ENCODE measurements around the gene ADAMTSL3. TPM values are rescaled to one million over a fixed set of nuclear protein-coding genes. Genes with fewer than 3 reads are reported as not detected.
A peak's percentile ranks its signal among the peaks of the same experiment; 100 is the strongest.

Gene ADAMTSL3
- total RNA-seq, 1 donor from 2014 or later: 43.3 TPM

DNA sequence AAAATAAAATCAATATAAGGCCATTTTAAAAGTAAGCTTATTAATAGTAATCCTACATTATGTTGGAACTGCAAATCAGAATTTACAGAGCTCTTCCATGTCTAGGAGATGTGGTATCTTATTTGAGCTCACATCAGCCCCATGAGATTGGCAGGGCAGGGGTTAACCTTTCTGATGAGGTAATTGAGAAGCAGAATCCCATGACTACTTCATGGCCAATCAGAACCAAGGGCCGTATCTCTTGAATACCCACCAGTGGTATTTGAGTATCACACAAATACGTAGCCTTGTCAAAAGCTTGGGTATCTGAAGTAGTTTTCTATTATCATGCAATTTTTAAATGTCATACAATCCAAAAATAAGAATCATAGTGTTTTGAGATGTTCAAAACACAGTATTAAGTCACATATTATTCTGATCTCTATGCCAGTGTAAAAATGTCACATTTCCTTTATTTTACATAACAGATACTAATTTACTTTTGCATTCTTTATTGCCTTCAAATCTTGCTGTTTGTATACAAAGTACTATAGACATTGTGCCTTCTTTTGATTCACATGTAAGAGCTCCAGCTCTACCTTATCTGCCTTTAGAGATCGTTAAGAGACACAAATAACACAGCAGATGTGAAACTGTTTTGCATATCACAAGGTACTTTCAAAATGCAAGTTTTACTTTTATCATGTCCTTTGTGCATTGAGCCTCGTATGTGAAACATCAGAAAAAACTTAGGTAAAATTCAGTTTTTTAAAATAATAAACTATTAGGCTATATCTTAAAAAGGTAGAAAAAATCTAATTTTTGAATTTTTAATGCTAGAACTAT, 329.9 kb downstream of the ADAMTSL3 start:
- H3K27ac ChIP-seq (ENCODE audit: low read depth, low read length): no peak overlapping the region
- no peaks in the 10 kb centered on the region for H3K9me3 ChIP-seq (ENCODE audit: control insufficient read depth in 3 of 3, low read length in 3 of 3)
- H3K27me3 ChIP-seq (ENCODE audit: control insufficient read depth in 3 of 3, insufficient read depth in 3 of 3, low read length in 3 of 3): no peaks in the 10 kb centered on the region
- H3K9ac ChIP-seq (ENCODE audit: low read depth in 1 of 3, low read length in 3 of 3): no peak overlapping the region
- H3K4me3 ChIP-seq (ENCODE audit: low read length in 3 of 3): no peak overlapping the region
- no peaks in the 10 kb centered on the region for H3K4me1 ChIP-seq (ENCODE audit: control insufficient read depth in 3 of 3, insufficient read depth in 3 of 3, low read length in 3 of 3)
- H3K36me3 ChIP-seq (ENCODE audit: control insufficient read depth in 3 of 3, insufficient read depth in 3 of 3, low read length in 3 of 3): no peaks in the 10 kb centered on the region

DNA sequence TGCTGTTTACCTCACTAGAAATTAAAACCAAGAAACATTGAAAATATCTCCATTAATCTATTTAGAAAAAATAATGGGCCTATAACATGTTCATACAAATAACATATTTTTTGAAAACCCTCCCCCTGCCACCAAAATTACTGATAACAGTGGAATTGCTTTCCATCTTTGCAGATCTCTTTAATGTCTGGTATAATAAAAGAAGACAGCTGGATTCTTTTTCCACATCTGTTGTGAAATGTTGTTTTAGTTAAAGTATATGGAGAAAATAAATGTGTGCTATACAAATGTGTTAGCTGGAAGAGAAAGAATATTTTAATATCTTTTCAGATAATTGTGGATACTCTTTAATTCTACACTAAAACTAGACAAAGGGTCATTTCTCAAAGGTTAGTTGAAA, 330.7 kb downstream of the ADAMTSL3 start:
- Histone ChIP-seq H3K9ac (ENCODE audit: low read depth in 1 of 3, low read length in 3 of 3) (no peak overlapping the region), H3K4me1 (ENCODE audit: control insufficient read depth in 3 of 3, insufficient read depth in 3 of 3, low read length in 3 of 3) (no peaks in the 10 kb centered on the region), H3K9me3 (ENCODE audit: control insufficient read depth in 3 of 3, low read length in 3 of 3) (no peaks in the 10 kb centered on the region), H3K27me3 (ENCODE audit: control insufficient read depth in 3 of 3, insufficient read depth in 3 of 3, low read length in 3 of 3) (no peaks in the 10 kb centered on the region), H3K36me3 (ENCODE audit: control insufficient read depth in 3 of 3, insufficient read depth in 3 of 3, low read length in 3 of 3) (no peaks in the 10 kb centered on the region), H3K27ac (ENCODE audit: low read depth, low read length) (no peak overlapping the region), H3K4me3 (ENCODE audit: low read length in 3 of 3) (no peak overlapping the region)

DNA sequence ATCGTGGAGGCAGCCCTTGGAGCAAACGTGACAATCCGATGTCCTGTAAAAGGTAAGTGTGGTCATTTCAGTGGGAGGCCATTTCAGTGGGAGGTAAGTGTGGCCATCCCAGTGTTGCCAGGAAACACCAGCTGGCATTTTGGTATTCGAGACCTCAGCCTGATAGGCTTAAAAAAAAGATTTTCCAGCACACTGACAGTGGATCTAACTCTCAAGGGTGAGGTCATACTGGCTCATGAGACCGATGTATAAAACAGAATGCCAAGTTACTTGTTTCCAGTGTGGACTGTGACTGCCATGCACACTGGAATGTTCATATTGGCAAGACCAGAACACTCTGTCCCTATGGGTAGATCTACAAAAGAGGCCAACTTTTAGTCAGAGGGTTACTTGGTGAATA, 337.2 kb downstream of the ADAMTSL3 start:
- no peaks in the 10 kb centered on the region for H3K27me3 ChIP-seq (ENCODE audit: control insufficient read depth in 3 of 3, insufficient read depth in 3 of 3, low read length in 3 of 3)

DNA sequence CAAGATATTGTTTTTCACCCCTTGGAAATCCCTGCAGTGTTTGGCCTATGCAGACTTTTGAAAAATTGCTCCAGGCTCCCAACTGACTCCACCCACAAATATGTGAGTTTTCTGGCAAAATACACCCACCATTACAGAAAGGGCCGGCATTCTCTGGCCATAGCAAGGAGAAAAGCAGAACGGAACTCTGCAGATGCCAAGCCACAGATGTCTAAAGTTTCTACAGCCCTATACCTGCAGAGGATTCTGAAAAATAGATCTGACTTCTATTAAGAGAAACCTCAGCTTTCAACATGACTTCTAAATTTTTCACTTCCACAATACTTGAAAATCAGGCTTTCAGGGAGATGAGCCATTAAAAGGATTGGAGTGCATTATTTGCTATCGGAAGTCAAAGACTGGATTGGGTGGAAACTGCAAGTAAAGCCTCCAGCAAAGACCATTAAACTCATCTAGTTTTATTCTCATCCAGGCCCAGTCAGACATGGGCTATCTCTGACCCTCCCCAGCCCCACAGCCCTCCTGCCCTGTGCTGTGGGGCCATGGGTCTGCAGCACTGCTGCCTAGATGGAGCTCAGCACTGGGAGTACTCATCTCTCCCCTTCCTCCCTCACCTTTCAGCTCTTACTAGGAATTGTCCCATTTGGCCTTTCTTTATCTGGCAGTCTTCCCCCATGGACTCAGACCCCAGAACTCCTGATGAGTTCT, 338.6 kb downstream of the ADAMTSL3 start:
- Histone ChIP-seq H3K4me1 (ENCODE audit: control insufficient read depth in 3 of 3, insufficient read depth in 3 of 3, low read length in 3 of 3) (peaks cover 0 to 3% (median 0%) of the 10 kb centered on the region in 3 donors), H3K9me3 (ENCODE audit: control insufficient read depth in 3 of 3, low read length in 3 of 3) (no peaks in the 10 kb centered on the region), H3K36me3 (ENCODE audit: control insufficient read depth in 3 of 3, insufficient read depth in 3 of 3, low read length in 3 of 3) (no peaks in the 10 kb centered on the region), H3K27ac (ENCODE audit: low read depth, low read length) (no peak overlapping the region), H3K9ac (ENCODE audit: low read depth in 1 of 3, low read length in 3 of 3) (no peak overlapping the region), H3K4me3 (ENCODE audit: low read length in 3 of 3) (no peak overlapping the region), H3K27me3 (ENCODE audit: control insufficient read depth in 3 of 3, insufficient read depth in 3 of 3, low read length in 3 of 3) (no peaks in the 10 kb centered on the region)

More for the DNA sequence above, 337.2 kb downstream of the ADAMTSL3 start:
- H3K9me3 ChIP-seq (ENCODE audit: control insufficient read depth in 3 of 3, low read length in 3 of 3): no peaks in the 10 kb centered on the region
- peak overlapping the region in 1 of 3 donors; percentile 12 for H3K4me3 ChIP-seq (ENCODE audit: low read length in 3 of 3)
- no peaks in the 10 kb centered on the region for H3K36me3 ChIP-seq (ENCODE audit: control insufficient read depth in 3 of 3, insufficient read depth in 3 of 3, low read length in 3 of 3)
- no peak overlapping the region for H3K9ac ChIP-seq (ENCODE audit: low read depth in 1 of 3, low read length in 3 of 3)
- peaks cover 0 to 3% (median 0%) of the 10 kb centered on the region in 3 donors for H3K4me1 ChIP-seq (ENCODE audit: control insufficient read depth in 3 of 3, insufficient read depth in 3 of 3, low read length in 3 of 3)
- no peak overlapping the region for H3K27ac ChIP-seq (ENCODE audit: low read depth, low read length)

DNA sequence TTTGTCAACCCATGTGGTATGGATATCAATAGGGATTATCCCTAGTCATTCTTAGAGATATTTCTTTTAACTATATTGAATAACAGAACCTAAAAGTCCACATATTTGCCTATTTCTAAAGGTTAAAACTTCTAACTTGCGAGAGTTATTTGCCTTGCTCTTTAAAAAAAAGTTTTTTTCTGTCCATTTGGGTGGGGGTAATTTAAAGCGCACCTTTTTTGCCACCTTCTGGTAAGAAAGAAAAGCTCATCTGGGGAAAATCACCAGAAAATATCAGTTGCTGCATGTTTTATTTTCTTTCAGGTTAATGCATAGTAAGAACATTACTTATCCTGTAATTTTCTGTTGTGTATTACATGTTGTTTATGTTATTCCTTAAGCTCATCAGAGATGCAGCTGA, 339.7 kb downstream of the ADAMTSL3 start:
- Histone ChIP-seq H3K27ac (ENCODE audit: low read depth, low read length) (no peak overlapping the region), H3K9me3 (ENCODE audit: control insufficient read depth in 3 of 3, low read length in 3 of 3) (no peaks in the 10 kb centered on the region), H3K9ac (ENCODE audit: low read depth in 1 of 3, low read length in 3 of 3) (no peak overlapping the region), H3K36me3 (ENCODE audit: control insufficient read depth in 3 of 3, insufficient read depth in 3 of 3, low read length in 3 of 3) (no peaks in the 10 kb centered on the region), H3K4me1 (ENCODE audit: control insufficient read depth in 3 of 3, insufficient read depth in 3 of 3, low read length in 3 of 3) (peaks cover 0 to 3% (median 0%) of the 10 kb centered on the region in 3 donors), H3K27me3 (ENCODE audit: control insufficient read depth in 3 of 3, insufficient read depth in 3 of 3, low read length in 3 of 3) (no peaks in the 10 kb centered on the region), H3K4me3 (ENCODE audit: low read length in 3 of 3) (no peak overlapping the region)

DNA sequence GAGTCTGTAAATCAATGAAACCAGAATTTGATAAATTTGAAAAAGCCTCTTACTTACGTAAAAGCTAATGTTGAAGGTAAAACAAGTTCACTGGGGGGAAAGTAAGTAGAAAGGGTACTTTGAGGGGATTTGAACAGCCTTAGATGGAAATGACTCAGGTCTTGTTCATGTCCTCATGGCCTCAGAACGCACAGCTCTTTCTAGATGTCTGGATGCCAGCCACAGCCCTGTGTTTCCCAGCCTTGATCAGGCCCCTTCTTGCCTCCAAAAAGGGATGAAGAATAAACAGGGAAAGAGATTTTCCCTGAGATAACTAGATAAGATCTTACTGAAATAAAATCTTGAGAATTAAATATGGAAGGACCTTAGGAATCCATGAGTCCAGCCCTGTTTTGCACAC, 344.6 kb downstream of the ADAMTSL3 start:
- no peaks in the 10 kb centered on the region for H3K9me3 ChIP-seq (ENCODE audit: control insufficient read depth in 3 of 3, low read length in 3 of 3)
- H3K4me3 ChIP-seq (ENCODE audit: low read length in 3 of 3): no peak overlapping the region
- no peak overlapping the region for H3K9ac ChIP-seq (ENCODE audit: low read depth in 1 of 3, low read length in 3 of 3)
- H3K27ac ChIP-seq (ENCODE audit: low read depth, low read length): no peak overlapping the region
- no peaks in the 10 kb centered on the region for H3K4me1 ChIP-seq (ENCODE audit: control insufficient read depth in 3 of 3, insufficient read depth in 3 of 3, low read length in 3 of 3)
- H3K27me3 ChIP-seq (ENCODE audit: control insufficient read depth in 3 of 3, insufficient read depth in 3 of 3, low read length in 3 of 3): no peaks in the 10 kb centered on the region
- no peaks in the 10 kb centered on the region for H3K36me3 ChIP-seq (ENCODE audit: control insufficient read depth in 3 of 3, insufficient read depth in 3 of 3, low read length in 3 of 3)

DNA sequence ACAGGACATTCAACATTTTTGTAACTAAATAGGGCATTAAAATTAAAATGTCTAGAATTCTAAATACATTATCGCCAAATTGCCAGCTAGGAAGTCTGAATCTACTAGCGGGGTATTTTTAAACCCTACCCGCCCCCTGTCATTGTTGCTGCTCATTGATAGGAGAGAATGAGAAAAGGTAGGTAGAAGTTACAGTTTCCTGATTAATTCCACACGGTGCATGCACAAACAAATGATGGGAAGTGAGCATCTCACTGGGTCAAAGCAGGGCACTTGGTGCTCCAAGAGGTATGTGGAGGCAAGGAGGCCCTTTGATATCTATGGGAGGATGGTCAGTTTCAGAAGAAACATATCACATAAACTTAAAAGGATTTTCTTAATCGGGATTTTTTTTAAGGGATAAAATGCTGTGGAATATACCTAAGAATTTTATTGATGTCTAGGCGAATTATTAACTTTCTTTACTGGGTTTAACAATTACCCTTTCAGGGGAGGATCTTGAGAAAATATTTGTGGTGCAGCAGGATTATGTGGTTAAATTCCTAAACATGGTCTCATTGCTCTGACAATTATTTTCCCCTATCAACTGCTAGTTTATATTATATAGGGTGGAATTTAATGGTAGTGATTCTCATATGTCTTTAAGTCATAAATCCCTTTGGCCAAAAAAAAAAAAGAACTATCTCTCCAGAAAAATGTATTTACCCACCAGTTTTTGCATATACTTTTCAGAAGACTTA, 345.6 kb downstream of the ADAMTSL3 start:
- no peak overlapping the region for H3K27ac ChIP-seq (ENCODE audit: low read depth, low read length)
- no peak overlapping the region for H3K9ac ChIP-seq (ENCODE audit: low read depth in 1 of 3, low read length in 3 of 3)

DNA sequence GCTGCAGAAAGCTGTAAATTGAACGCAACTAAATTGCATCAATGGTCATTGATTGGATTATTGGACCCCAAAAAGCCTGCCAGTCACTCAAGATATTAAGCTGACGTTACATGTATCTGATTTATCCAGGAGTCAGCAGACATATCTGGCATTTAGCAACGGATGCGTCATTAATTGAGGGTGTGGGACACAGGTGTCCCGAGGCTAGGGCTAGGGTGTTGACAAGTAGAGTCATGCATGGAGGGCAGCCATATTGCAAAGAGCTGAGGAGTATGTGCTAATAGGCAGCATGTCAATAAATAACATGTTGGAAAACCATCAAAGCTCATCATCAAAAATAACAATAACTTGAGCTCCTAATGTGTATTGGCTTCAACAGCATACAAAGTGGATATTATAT, 347.1 kb downstream of the ADAMTSL3 start:
- H3K4me3 ChIP-seq (ENCODE audit: low read length in 3 of 3): no peak overlapping the region
- H3K36me3 ChIP-seq (ENCODE audit: control insufficient read depth in 3 of 3, insufficient read depth in 3 of 3, low read length in 3 of 3): no peaks in the 10 kb centered on the region
- H3K9ac ChIP-seq (ENCODE audit: low read depth in 1 of 3, low read length in 3 of 3): no peak overlapping the region
- H3K4me1 ChIP-seq (ENCODE audit: control insufficient read depth in 3 of 3, insufficient read depth in 3 of 3, low read length in 3 of 3): no peaks in the 10 kb centered on the region
- no peak overlapping the region for H3K27ac ChIP-seq (ENCODE audit: low read depth, low read length)
- no peaks in the 10 kb centered on the region for H3K9me3 ChIP-seq (ENCODE audit: control insufficient read depth in 3 of 3, low read length in 3 of 3)
- H3K27me3 ChIP-seq (ENCODE audit: control insufficient read depth in 3 of 3, insufficient read depth in 3 of 3, low read length in 3 of 3): no peaks in the 10 kb centered on the region

More for the DNA sequence above, 345.6 kb downstream of the ADAMTSL3 start:
- Histone ChIP-seq H3K4me1 (ENCODE audit: control insufficient read depth in 3 of 3, insufficient read depth in 3 of 3, low read length in 3 of 3) (no peaks in the 10 kb centered on the region), H3K9me3 (ENCODE audit: control insufficient read depth in 3 of 3, low read length in 3 of 3) (no peaks in the 10 kb centered on the region), H3K36me3 (ENCODE audit: control insufficient read depth in 3 of 3, insufficient read depth in 3 of 3, low read length in 3 of 3) (no peaks in the 10 kb centered on the region), H3K27me3 (ENCODE audit: control insufficient read depth in 3 of 3, insufficient read depth in 3 of 3, low read length in 3 of 3) (no peaks in the 10 kb centered on the region), H3K4me3 (ENCODE audit: low read length in 3 of 3) (no peak overlapping the region)

DNA sequence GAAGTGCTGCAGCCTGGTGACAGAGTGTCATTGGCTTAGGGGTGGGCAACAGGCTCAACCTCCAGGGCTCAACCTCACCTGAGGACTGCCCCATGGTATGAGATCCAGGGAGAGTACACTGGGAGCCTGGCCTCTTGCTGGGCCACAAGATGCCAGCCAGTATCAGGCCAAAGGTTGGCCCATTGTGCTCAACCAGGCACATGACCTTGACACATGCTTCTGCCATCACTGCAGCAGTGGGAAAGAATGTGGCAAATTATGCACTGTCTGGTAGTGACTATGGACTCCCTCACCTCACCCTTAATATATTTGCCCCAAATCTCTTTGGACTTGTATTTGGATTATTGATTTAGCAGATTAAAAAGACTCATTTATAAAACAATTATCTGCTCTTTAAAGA, 347.7 kb downstream of the ADAMTSL3 start:
- no peaks in the 10 kb centered on the region for H3K27me3 ChIP-seq (ENCODE audit: control insufficient read depth in 3 of 3, insufficient read depth in 3 of 3, low read length in 3 of 3)
- no peaks in the 10 kb centered on the region for H3K9me3 ChIP-seq (ENCODE audit: control insufficient read depth in 3 of 3, low read length in 3 of 3)
- no peak overlapping the region for H3K4me3 ChIP-seq (ENCODE audit: low read length in 3 of 3)
- no peak overlapping the region for H3K27ac ChIP-seq (ENCODE audit: low read depth, low read length)
- no peaks in the 10 kb centered on the region for H3K4me1 ChIP-seq (ENCODE audit: control insufficient read depth in 3 of 3, insufficient read depth in 3 of 3, low read length in 3 of 3)
- no peaks in the 10 kb centered on the region for H3K36me3 ChIP-seq (ENCODE audit: control insufficient read depth in 3 of 3, insufficient read depth in 3 of 3, low read length in 3 of 3)
- no peak overlapping the region for H3K9ac ChIP-seq (ENCODE audit: low read depth in 1 of 3, low read length in 3 of 3)

Data from skeletal muscle tissue (tissue), 4 donors.